EH (cell line): ENCODE measurements around the gene PDIA2.
"Not testable (repeated sequence)": the region's sequence is repeated elsewhere in the genome, so short reads cannot be mapped to it uniquely, and the experiment has no call there.

Source experiments
- DNase-seq: peaks from one replicate; pipeline ENCODE4 v3.0.0-alpha.2; 2015; ENCODE audit warnings: low read depth

PDIA2 gene

GRCh38 chr16:264440-264951 lies 18.5 kb upstream of the PDIA2 start:
- no peak for DNase-seq

- no peak for DNase-seq
These were observed 17.9 kb upstream of the PDIA2 start for GRCh38 chr16:265002-265529.

- DNase-seq, result no peak
These were observed 17.3 kb upstream of the PDIA2 start for GRCh38 chr16:265711-266110.

- DNase-seq, result no peak
These were observed 16.5 kb upstream of the PDIA2 start for GRCh38 chr16:266258-267164.

- not testable (repeated sequence) for DNase-seq
These were observed 15.4 kb upstream of the PDIA2 start for GRCh38 chr16:267562-267961.

- no peak for DNase-seq
These were observed 14.6 kb upstream of the PDIA2 start for GRCh38 chr16:268141-269053.

GRCh38 chr16:269061-269796 lies 13.7 kb upstream of the PDIA2 start:
- no peak for DNase-seq

GRCh38 chr16:270381-271255 lies 12.3 kb upstream of the PDIA2 start:
- no peak for DNase-seq

- DNase-seq, result no peak
These were observed 10.1 kb upstream of the PDIA2 start for GRCh38 chr16:272633-273546.

- DNase-seq, result no peak
These were observed 9.2 kb upstream of the PDIA2 start for GRCh38 chr16:273547-274421.

GRCh38 chr16:275041-275641 lies 7.8 kb upstream of the PDIA2 start:
- no peak for DNase-seq

- DNase-seq, result no peak
These were observed 7.2 kb upstream of the PDIA2 start, which contains the start of gene RGS11 for GRCh38 chr16:275786-276232. Gene RGS11 (minus strand): TSS chr16:275944. CDS start chr16:275911, 33 bp downstream.

- DNase-seq, result no peak
These were observed 6.4 kb upstream of the PDIA2 start for GRCh38 chr16:276426-277077.

- DNase-seq, result peak; percentile 35
These were observed 4.0 kb upstream of the PDIA2 start for GRCh38 chr16:278863-279366.

- no peak for DNase-seq
These were observed 3.4 kb upstream of the PDIA2 start for GRCh38 chr16:279531-279930.

- DNase-seq, result no peak
These were observed 2.9 kb upstream of the PDIA2 start for GRCh38 chr16:280005-280460.

- DNase-seq, result no peak
These were observed 2.4 kb upstream of the PDIA2 start, which contains the start of gene ARHGDIG for GRCh38 chr16:280552-280951. Gene ARHGDIG (plus strand): TSS chr16:280591. CDS start chr16:280681, 90 bp downstream.
